HTR-8/SVneo (cell line): ENCODE measurements around the gene FAM186B.
A peak's percentile ranks its signal among the peaks of the same experiment; 100 is the strongest.

ENCODE experiments used
- DNase-seq: peaks from one replicate; pipeline ENCODE4 v3.0.0; 2011; ENCODE audit warnings: low spot score, mixed read lengths; ENCODE audit not compliant: insufficient read length
- FAIRE-seq: peaks from 2 replicates; lab custom pipeline; 2011; peaks lifted over from hg19 to GRCh38; lab: Jason Lieb, UNC

The FAM186B gene

GRCh38 chr12:49636979-49637755 is 31.7 kb upstream of the FAM186B start:
- FAIRE-seq (peak; percentile 44), DNase-seq (peak; percentile 72)

- FAIRE-seq (no peak), DNase-seq (no peak)
Observed at GRCh38 chr12:49636574-49636973, 31.1 kb upstream of the FAM186B start.

GRCh38 chr12:49635656-49636055 is 30.2 kb upstream of the FAM186B start:
- FAIRE-seq, result no peak
- no peak for DNase-seq

GRCh38 chr12:49635036-49635435 is 29.6 kb upstream of the FAM186B start:
- no peak for DNase-seq
- no peak for FAIRE-seq

- FAIRE-seq (no peak), DNase-seq (no peak)
Observed at GRCh38 chr12:49633703-49634345, 28.4 kb upstream of the FAM186B start.

GRCh38 chr12:49632986-49633702 is 27.7 kb upstream of the FAM186B start:
- FAIRE-seq (no peak), DNase-seq (no peak)

- FAIRE-seq, result no peak
- DNase-seq, result no peak
Observed at GRCh38 chr12:49632401-49632800, 27.0 kb upstream of the FAM186B start.

- no peak for FAIRE-seq
- no peak for DNase-seq
Observed at GRCh38 chr12:49631336-49631907, 26.0 kb upstream of the FAM186B start.

GRCh38 chr12:49627752-49628360 is 22.4 kb upstream of the FAM186B start:
- DNase-seq (peak; percentile 28), FAIRE-seq (no peak)

- no peak for FAIRE-seq
- DNase-seq, result no peak
Observed at GRCh38 chr12:49626836-49627235, 21.4 kb upstream of the FAM186B start.

- no peak for DNase-seq
- FAIRE-seq, result no peak
Observed at GRCh38 chr12:49626169-49626835, 20.9 kb upstream of the FAM186B start.

GRCh38 chr12:49624921-49625577 is 19.6 kb upstream of the FAM186B start:
- DNase-seq (no peak), FAIRE-seq (no peak)

GRCh38 chr12:49623142-49623904 is 17.9 kb upstream of the FAM186B start, which contains the start of gene PRPF40B:
Gene PRPF40B, plus strand, starts transcription at chr12:49623561. Its CDS starts 30 bp downstream, at chr12:49623591.
- DNase-seq, result peak; percentile 96

GRCh38 chr12:49622501-49623141 is 17.2 kb upstream of the FAM186B start:
- DNase-seq, result peak; percentile 24
- no peak for FAIRE-seq

More at GRCh38 chr12:49623142-49623904, 17.9 kb upstream of the FAM186B start, which contains the start of gene PRPF40B:
- peak; percentile 42 for FAIRE-seq

GRCh38 chr12:49621651-49622500 is 16.4 kb upstream of the FAM186B start:
- FAIRE-seq (no peak), DNase-seq (no peak)

- no peak for DNase-seq
- FAIRE-seq, result no peak
Observed at GRCh38 chr12:49619286-49619685, 13.8 kb upstream of the FAM186B start.

- FAIRE-seq (no peak), DNase-seq (no peak)
Observed at GRCh38 chr12:49618576-49618975, 13.1 kb upstream of the FAM186B start.
